ENCODE measurements around the gene CDC16. TPM values are rescaled to one million over a fixed set of nuclear protein-coding genes. Genes with fewer than 3 reads are reported as not detected.
A peak's percentile ranks its signal among the peaks of the same experiment; 100 is the strongest.

CDC16 gene
- total and polyA plus RNA-seq, 2 donors from 2014 or later, result 49.3 to 57.7 TPM

GRCh38 chr13:114309086-114309485, 74.4 kb downstream of the CDC16 start:
- Histone ChIP-seq H3K27ac (ENCODE audit: low read depth in 2 of 2, low read length in 2 of 2) (no peak overlapping the region), H3K4me1 (ENCODE audit: control insufficient read depth in 2 of 3, insufficient read depth in 2 of 3, low read depth in 1 of 3, low read length in 3 of 3) (no peaks in the 10 kb centered on the region), H3K36me3 (ENCODE audit: control insufficient read depth in 2 of 3, insufficient read depth in 3 of 3, low read length in 3 of 3) (peaks cover 6 to 15% (median 9%) of the 10 kb centered on the region in 3 donors), H3K4me3 (ENCODE audit: low read length in 3 of 3) (no peak overlapping the region), H3K27me3 (ENCODE audit: control insufficient read depth, insufficient read depth, low read length) (no peaks in the 10 kb centered on the region), H3K9ac (ENCODE audit: low read length in 3 of 3) (no peak overlapping the region), H3K9me3 (ENCODE audit: control insufficient read depth in 2 of 3, insufficient read depth in 1 of 3, low read length in 3 of 3) (no peaks in the 10 kb centered on the region)
- TF ChIP-seq CTCF (IDR thresholded peaks at IDR 0.05; ENCODE audit: borderline replicate concordance, extremely low read depth, insufficient read depth), result no peak
- intact Hi-C loops (cut with DNase I), result no loop called here
- no peak for FAIRE-seq
- DNase-seq, result no peak

GRCh38 chr13:114309806-114310410, 75.2 kb downstream of the CDC16 start:
- Histone ChIP-seq H3K4me3 (ENCODE audit: low read length in 3 of 3) (no peak overlapping the region), H3K27me3 (ENCODE audit: control insufficient read depth, insufficient read depth, low read length) (no peaks in the 10 kb centered on the region), H3K27ac (ENCODE audit: low read depth in 2 of 2, low read length in 2 of 2) (no peak overlapping the region), H3K36me3 (ENCODE audit: control insufficient read depth in 2 of 3, insufficient read depth in 3 of 3, low read length in 3 of 3) (peaks cover 3 to 8% (median 4%) of the 10 kb centered on the region in 3 donors), H3K9me3 (ENCODE audit: control insufficient read depth in 2 of 3, insufficient read depth in 1 of 3, low read length in 3 of 3) (no peaks in the 10 kb centered on the region), H3K4me1 (ENCODE audit: control insufficient read depth in 2 of 3, insufficient read depth in 2 of 3, low read depth in 1 of 3, low read length in 3 of 3) (peaks cover 0 to under 1% (median 0%) of the 10 kb centered on the region in 3 donors), H3K9ac (ENCODE audit: low read length in 3 of 3) (no peak overlapping the region)
- FAIRE-seq (no peak), DNase-seq (peak in 2 of 5 donors; percentile 9 to 35)
- intact Hi-C loops (cut with DNase I), result no loop called here
- no peak for TF ChIP-seq CTCF (IDR thresholded peaks at IDR 0.05; ENCODE audit: borderline replicate concordance, extremely low read depth, insufficient read depth)

GRCh38 chr13:114310956-114311355, 76.3 kb downstream of the CDC16 start:
- Histone ChIP-seq H3K4me3 (ENCODE audit: low read length in 3 of 3) (no peak overlapping the region), H3K9me3 (ENCODE audit: control insufficient read depth in 2 of 3, insufficient read depth in 1 of 3, low read length in 3 of 3) (no peaks in the 10 kb centered on the region), H3K9ac (ENCODE audit: low read length in 3 of 3) (no peak overlapping the region), H3K27me3 (ENCODE audit: control insufficient read depth, insufficient read depth, low read length) (no peaks in the 10 kb centered on the region), H3K36me3 (ENCODE audit: control insufficient read depth in 2 of 3, insufficient read depth in 3 of 3, low read length in 3 of 3) (peaks cover 3 to 8% (median 4%) of the 10 kb centered on the region in 3 donors), H3K27ac (ENCODE audit: low read depth in 2 of 2, low read length in 2 of 2) (no peak overlapping the region), H3K4me1 (ENCODE audit: control insufficient read depth in 2 of 3, insufficient read depth in 2 of 3, low read depth in 1 of 3, low read length in 3 of 3) (peaks cover 0 to 9% (median 0%) of the 10 kb centered on the region in 3 donors)
- DNase-seq (no peak), FAIRE-seq (no peak)
- TF ChIP-seq CTCF (IDR thresholded peaks at IDR 0.05; ENCODE audit: borderline replicate concordance, extremely low read depth, insufficient read depth), result no peak
- intact Hi-C loops (cut with DNase I), result no loop called here

Data from kidney (tissue), 14 donors.